ENCODE data around the gene ZNF296.

DNA sequence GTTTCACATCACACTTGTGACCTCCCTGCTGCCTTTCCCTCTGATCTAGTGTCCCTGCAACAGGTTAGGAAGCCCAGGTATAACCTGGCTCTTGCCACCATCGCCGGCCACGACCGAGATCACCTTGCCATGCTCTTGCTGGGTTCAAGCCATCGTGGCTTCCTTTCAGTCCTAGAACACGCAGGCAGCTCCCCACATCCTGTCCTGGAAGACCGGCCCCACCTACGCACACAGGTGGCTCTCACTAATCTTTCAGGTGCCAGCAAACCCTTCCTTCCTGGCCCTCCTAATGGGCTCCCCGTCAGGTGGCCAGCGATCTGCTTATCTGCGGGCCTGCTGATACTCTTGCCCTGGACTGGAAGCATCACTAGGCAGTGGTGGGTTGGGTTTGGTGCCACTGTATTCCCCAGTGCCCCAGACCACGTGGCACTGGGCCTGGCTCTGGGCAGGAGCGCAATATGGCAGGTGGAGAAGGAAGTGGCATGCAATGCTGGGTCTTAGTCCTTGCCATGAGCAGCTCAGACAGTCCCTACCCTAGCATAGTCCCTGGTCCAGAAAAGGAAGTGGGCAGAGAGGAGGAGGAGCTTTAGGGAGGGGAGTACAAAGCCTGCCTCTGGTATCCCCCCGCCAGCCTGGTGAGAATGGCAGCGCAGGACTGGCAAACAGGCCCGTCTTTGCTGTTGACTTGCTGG lies 28.5 kb upstream of the ZNF296 start:
- TF ChIP-seq OSR1 (CRISPR knock-in tag; IDR thresholded peaks at IDR 0.05) (no peak), ZFP30 (CRISPR knock-in tag; IDR thresholded peaks at IDR 0.05) (no peak), ZFP3 (CRISPR knock-in tag; IDR thresholded peaks at IDR 0.05) (no peak), CSDC2 (CRISPR knock-in tag; IDR thresholded peaks at IDR 0.05) (no peak)
- TF ChIP-seq, protein P1, sequence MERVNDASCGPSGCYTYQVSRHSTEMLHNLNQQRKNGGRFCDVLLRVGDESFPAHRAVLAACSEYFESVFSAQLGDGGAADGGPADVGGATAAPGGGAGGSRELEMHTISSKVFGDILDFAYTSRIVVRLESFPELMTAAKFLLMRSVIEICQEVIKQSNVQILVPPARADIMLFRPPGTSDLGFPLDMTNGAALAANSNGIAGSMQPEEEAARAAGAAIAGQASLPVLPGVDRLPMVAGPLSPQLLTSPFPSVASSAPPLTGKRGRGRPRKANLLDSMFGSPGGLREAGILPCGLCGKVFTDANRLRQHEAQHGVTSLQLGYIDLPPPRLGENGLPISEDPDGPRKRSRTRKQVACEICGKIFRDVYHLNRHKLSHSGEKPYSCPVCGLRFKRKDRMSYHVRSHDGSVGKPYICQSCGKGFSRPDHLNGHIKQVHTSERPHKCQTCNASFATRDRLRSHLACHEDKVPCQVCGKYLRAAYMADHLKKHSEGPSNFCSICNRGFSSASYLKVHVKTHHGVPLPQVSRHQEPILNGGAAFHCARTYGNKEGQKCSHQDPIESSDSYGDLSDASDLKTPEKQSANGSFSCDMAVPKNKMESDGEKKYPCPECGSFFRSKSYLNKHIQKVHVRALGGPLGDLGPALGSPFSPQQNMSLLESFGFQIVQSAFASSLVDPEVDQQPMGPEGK (CRISPR knock-in tag; IDR thresholded peaks at IDR 0.05; ENCODE audit: borderline replicate concordance): no peak
- TF ChIP-seq, protein P2, sequence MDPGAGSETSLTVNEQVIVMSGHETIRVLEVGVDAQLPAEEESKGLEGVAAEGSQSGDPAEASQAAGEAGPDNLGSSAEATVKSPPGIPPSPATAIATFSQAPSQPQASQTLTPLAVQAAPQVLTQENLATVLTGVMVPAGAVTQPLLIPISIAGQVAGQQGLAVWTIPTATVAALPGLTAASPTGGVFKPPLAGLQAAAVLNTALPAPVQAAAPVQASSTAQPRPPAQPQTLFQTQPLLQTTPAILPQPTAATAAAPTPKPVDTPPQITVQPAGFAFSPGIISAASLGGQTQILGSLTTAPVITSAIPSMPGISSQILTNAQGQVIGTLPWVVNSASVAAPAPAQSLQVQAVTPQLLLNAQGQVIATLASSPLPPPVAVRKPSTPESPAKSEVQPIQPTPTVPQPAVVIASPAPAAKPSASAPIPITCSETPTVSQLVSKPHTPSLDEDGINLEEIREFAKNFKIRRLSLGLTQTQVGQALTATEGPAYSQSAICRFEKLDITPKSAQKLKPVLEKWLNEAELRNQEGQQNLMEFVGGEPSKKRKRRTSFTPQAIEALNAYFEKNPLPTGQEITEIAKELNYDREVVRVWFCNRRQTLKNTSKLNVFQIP (CRISPR knock-in tag; IDR thresholded peaks at IDR 0.05; ENCODE audit: borderline replicate concordance, low read depth): no peak
- TF ChIP-seq, protein P3, sequence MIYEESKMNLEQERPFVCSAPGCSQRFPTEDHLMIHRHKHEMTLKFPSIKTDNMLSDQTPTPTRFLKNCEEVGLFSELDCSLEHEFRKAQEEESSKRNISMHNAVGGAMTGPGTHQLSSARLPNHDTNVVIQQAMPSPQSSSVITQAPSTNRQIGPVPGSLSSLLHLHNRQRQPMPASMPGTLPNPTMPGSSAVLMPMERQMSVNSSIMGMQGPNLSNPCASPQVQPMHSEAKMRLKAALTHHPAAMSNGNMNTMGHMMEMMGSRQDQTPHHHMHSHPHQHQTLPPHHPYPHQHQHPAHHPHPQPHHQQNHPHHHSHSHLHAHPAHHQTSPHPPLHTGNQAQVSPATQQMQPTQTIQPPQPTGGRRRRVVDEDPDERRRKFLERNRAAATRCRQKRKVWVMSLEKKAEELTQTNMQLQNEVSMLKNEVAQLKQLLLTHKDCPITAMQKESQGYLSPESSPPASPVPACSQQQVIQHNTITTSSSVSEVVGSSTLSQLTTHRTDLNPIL (CRISPR knock-in tag; IDR thresholded peaks at IDR 0.05; ENCODE audit: low read depth): no peak

Data from SK-N-SH treated with all-trans-retinoic acid at 6 μM for 48 hours (cell line).